ENCODE results near the gene DOP1A. TPM values are rescaled to one million over a fixed set of nuclear protein-coding genes. Genes with fewer than 3 reads are reported as not detected.

DOP1A gene
- total RNA-seq, 1 experiment from 2014 or later, result 16.1 TPM

GRCh38 chr6:83192456-83192855, 125.0 kb downstream of the DOP1A start:
- no TSS peak for BruUV-seq (replicated peaks)
- H3K9me3 ChIP-seq, result no peaks in the 10 kb centered on the region
- intact Hi-C loops (cut with micrococcal nuclease; ENCODE audit: unreplicated experiment), result loop anchor here (10.0 kb wide), 1 partner anchor 322 kb away; the partner anchor contains the start of gene PRSS35
- DNase-seq, result no peak
- POLR2A ChIA-PET, result no interaction called here
- no peaks in the 10 kb centered on the region for H3K27me3 Mint-ChIP-seq (ENCODE audit: insufficient read depth, unreplicated experiment)
- H3K36me3 ChIP-seq (ENCODE audit: control insufficient read depth, insufficient read depth, low read length), result peaks cover 2% of the 10 kb centered on the region
- H3K4me1 Mint-ChIP-seq (ENCODE audit: low read depth, unreplicated experiment), result peaks cover 16% of the 10 kb centered on the region
- H3K36me3 Mint-ChIP-seq (ENCODE audit: insufficient read depth, unreplicated experiment), result peaks cover 63% of the 10 kb centered on the region
- H3K9me3 Mint-ChIP-seq (ENCODE audit: unreplicated experiment), result no peaks in the 10 kb centered on the region
- peak overlapping the region; percentile 97 for H3K4me3 ChIP-seq (ENCODE audit: low read depth, low read length)
- peak overlapping the region; percentile 92 for H3K27ac Mint-ChIP-seq (ENCODE audit: unreplicated experiment)
- H3K4me1 ChIP-seq, result peaks cover 24% of the 10 kb centered on the region
- no peak for TF ChIP-seq CTCF (IDR thresholded peaks at IDR 0.05; ENCODE audit: insufficient read depth in 1 of 2, low read depth in 1 of 2, low read length in 1 of 2, severe bottlenecking in 1 of 2, unreplicated experiment in 1 of 2)
- H3K4me3 Mint-ChIP-seq (ENCODE audit: unreplicated experiment), result peak overlapping the region; percentile 90
- H3K27me3 ChIP-seq (replicated peaks; ENCODE audit: control insufficient read depth, insufficient read depth, low read length), result no peaks in the 10 kb centered on the region
- CTCF ChIA-PET, result no interaction called here

- no peaks in the 10 kb centered on the region for H3K27me3 Mint-ChIP-seq (ENCODE audit: insufficient read depth, unreplicated experiment)
- H3K4me1 ChIP-seq, result peaks cover 24% of the 10 kb centered on the region
- H3K27ac Mint-ChIP-seq (ENCODE audit: unreplicated experiment), result peak within 1 kb of the TSS; percentile 92
- TF ChIP-seq CTCF (IDR thresholded peaks at IDR 0.05; ENCODE audit: insufficient read depth in 1 of 2, low read depth in 1 of 2, low read length in 1 of 2, severe bottlenecking in 1 of 2, unreplicated experiment in 1 of 2), result no peak
- peaks cover 66% of the 10 kb centered on the region for H3K36me3 Mint-ChIP-seq (ENCODE audit: insufficient read depth, unreplicated experiment)
- peak within 1 kb of the TSS; percentile 97 for H3K4me3 ChIP-seq (ENCODE audit: low read depth, low read length)
- ChIA-PET POLR2A (interaction anchor here (0.6 to 1.0 kb wide), 3 partner anchors 9 to 385 kb away, joined by 3 to 7 read pairs (median 5); no protein-coding TSS in a partner anchor), CTCF (no interaction called here)
- H3K27me3 ChIP-seq (replicated peaks; ENCODE audit: control insufficient read depth, insufficient read depth, low read length), result no peaks in the 10 kb centered on the region
- peaks cover 16% of the 10 kb centered on the region for H3K4me1 Mint-ChIP-seq (ENCODE audit: low read depth, unreplicated experiment)
- H3K9me3 ChIP-seq, result no peaks in the 10 kb centered on the region
- peak within 1 kb of the TSS; percentile 90 for H3K4me3 Mint-ChIP-seq (ENCODE audit: unreplicated experiment)
- intact Hi-C loops (cut with micrococcal nuclease; ENCODE audit: unreplicated experiment), result loop anchor here (1.0 to 10.0 kb wide), 4 partner anchors 22 to 343 kb away; partner anchors contain the start of genes DOP1A and PRSS35
- no peaks in the 10 kb centered on the region for H3K9me3 Mint-ChIP-seq (ENCODE audit: unreplicated experiment)
- no TSS peak for BruUV-seq (replicated peaks)
- H3K36me3 ChIP-seq (ENCODE audit: control insufficient read depth, insufficient read depth, low read length), result peaks cover 2% of the 10 kb centered on the region
- peak; percentile 89 to 94 for DNase-seq
Observed at GRCh38 chr6:83192871-83193746, 125.6 kb downstream of the DOP1A start, which contains the start of the genes PGM3 and RWDD2A. Gene PGM3, minus strand, starts transcription at chr6:83193265. Its CDS starts 2,253 bp downstream, at chr6:83191012. Gene RWDD2A, plus strand, starts transcription at chr6:83193357. Its CDS starts 1,095 bp downstream, at chr6:83194452.

- no TSS peak for BruUV-seq (replicated peaks)
- Histone ChIP-seq H3K4me1 (peaks cover 27% of the 10 kb centered on the region), H3K4me3 (ENCODE audit: low read depth, low read length) (peak overlapping the region; percentile 97), H3K36me3 (ENCODE audit: control insufficient read depth, insufficient read depth, low read length) (peaks cover 2% of the 10 kb centered on the region), H3K27me3 (replicated peaks; ENCODE audit: control insufficient read depth, insufficient read depth, low read length) (no peaks in the 10 kb centered on the region), H3K9me3 (no peaks in the 10 kb centered on the region)
- H3K27me3 Mint-ChIP-seq (ENCODE audit: insufficient read depth, unreplicated experiment), result no peaks in the 10 kb centered on the region
- H3K27ac Mint-ChIP-seq (ENCODE audit: unreplicated experiment), result peak overlapping the region; percentile 92
- H3K4me3 Mint-ChIP-seq (ENCODE audit: unreplicated experiment), result peak overlapping the region; percentile 90
- ChIA-PET CTCF (interaction anchor here (1.1 to 1.2 kb wide), 2 partner anchors 127 to 128 kb away, joined by 3 to 4 read pairs; partner anchors contain the start of genes DOP1A and UBE3D), POLR2A (interaction anchor here (0.6 to 1.0 kb wide), 3 partner anchors 10 to 384 kb away, joined by 3 to 7 read pairs (median 5); no protein-coding TSS in a partner anchor)
- intact Hi-C loops (cut with micrococcal nuclease; ENCODE audit: unreplicated experiment), result loop anchor here (1.0 to 10.0 kb wide), 4 partner anchors 21 to 342 kb away; partner anchors contain the start of genes DOP1A and PRSS35
- peaks cover 18% of the 10 kb centered on the region for H3K4me1 Mint-ChIP-seq (ENCODE audit: low read depth, unreplicated experiment)
- no peaks in the 10 kb centered on the region for H3K9me3 Mint-ChIP-seq (ENCODE audit: unreplicated experiment)
- peak; percentile 71 to 81 for DNase-seq
- H3K36me3 Mint-ChIP-seq (ENCODE audit: insufficient read depth, unreplicated experiment), result peaks cover 62% of the 10 kb centered on the region
- TF ChIP-seq CTCF (IDR thresholded peaks at IDR 0.05; ENCODE audit: insufficient read depth in 1 of 2, low read depth in 1 of 2, low read length in 1 of 2, severe bottlenecking in 1 of 2, unreplicated experiment in 1 of 2), result no peak
Observed at GRCh38 chr6:83193747-83194566, 126.5 kb downstream of the DOP1A start.

Measured in Caco-2 (cell line).